HG03045 (cell line): ENCODE results near the gene FAAP100.
"Not testable (repeated sequence)": the region's sequence is repeated elsewhere in the genome, so short reads cannot be mapped to it uniquely, and the experiment has no call there.

Source experiments
- ATAC-seq: cut with Tn5 transposase; IDR thresholded peaks from one replicate; pipeline ENCODE4 v1.9.1; 2021; ENCODE audit warnings: mild to moderate bottlenecking, moderate library complexity; ENCODE audit not compliant: unreplicated experiment

The FAAP100 gene

GRCh38 chr17:81539961-81540675 is 12.0 kb downstream of the FAAP100 start:
- ATAC-seq: no peak

- ATAC-seq: no peak
Measured at GRCh38 chr17:81539571-81539900, 12.6 kb downstream of the FAAP100 start.

- no peak for ATAC-seq
Measured at GRCh38 chr17:81538651-81539570, 13.2 kb downstream of the FAAP100 start.

- ATAC-seq: no peak
Measured at GRCh38 chr17:81537856-81538555, 14.1 kb downstream of the FAAP100 start.

- ATAC-seq: no peak
Measured at GRCh38 chr17:81537343-81537855, 14.8 kb downstream of the FAAP100 start.

- ATAC-seq: no peak
Measured at GRCh38 chr17:81536299-81537290, 15.6 kb downstream of the FAAP100 start.

- ATAC-seq: no peak
Measured at GRCh38 chr17:81535480-81536298, 16.5 kb downstream of the FAAP100 start.

GRCh38 chr17:81535007-81535328 is 17.2 kb downstream of the FAAP100 start:
- ATAC-seq: no peak

- no peak for ATAC-seq
Measured at GRCh38 chr17:81534157-81535006, 17.8 kb downstream of the FAAP100 start.

- ATAC-seq: no peak
Measured at GRCh38 chr17:81533339-81534141, 18.6 kb downstream of the FAAP100 start.

- no peak for ATAC-seq
Measured at GRCh38 chr17:81532490-81533287, 19.5 kb downstream of the FAAP100 start.

- not testable (repeated sequence) for ATAC-seq
Measured at GRCh38 chr17:81531998-81532404, 20.2 kb downstream of the FAAP100 start.

GRCh38 chr17:81531013-81531412 is 21.1 kb downstream of the FAAP100 start:
- not testable (repeated sequence) for ATAC-seq

GRCh38 chr17:81529437-81529803 is 22.7 kb downstream of the FAAP100 start:
- ATAC-seq: no peak

GRCh38 chr17:81528651-81529436 is 23.3 kb downstream of the FAAP100 start:
- ATAC-seq: no peak

- ATAC-seq: no peak
Measured at GRCh38 chr17:81528384-81528650, 23.8 kb downstream of the FAAP100 start.
